ENCODE data around the gene NUAK1.

DNA sequence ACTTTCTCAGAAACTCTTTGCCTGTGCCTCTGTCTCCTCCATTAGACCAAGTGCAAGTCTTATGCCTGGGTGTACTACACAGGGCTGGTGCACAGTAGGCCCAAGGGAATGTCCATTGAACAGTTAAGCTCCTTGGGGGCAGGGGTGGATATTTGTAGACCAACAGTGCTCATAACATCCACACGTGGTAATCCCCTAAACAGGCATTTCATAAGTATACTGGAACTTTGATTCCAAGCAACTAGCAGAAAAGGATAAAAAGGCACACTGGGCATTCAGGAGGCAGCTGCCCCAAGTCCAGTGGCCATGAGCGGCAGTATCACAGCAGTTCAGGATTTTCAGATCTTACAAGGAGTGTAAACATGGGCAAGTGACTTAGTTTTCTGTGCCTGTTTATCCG lies 16.8 kb downstream of the NUAK1 start:
- TF ChIP-seq CTCF (conservative IDR thresholded peaks at IDR 0.05; ENCODE audit: low read length): no peak
- TF ChIP-seq EZH2phosphoT487 (IDR thresholded peaks at IDR 0.05; ENCODE audit: borderline replicate concordance, low read depth, low read length): no peak
